Measurements from ENCODE around the gene RPLP1. TPM values are rescaled to one million over a fixed set of nuclear protein-coding genes. Genes with fewer than 3 reads are reported as not detected.

The RPLP1 gene
- total RNA-seq (2021; fragmentation: NEBNext Ultra II Directional; extraction: Animal tissue kit (Norgen Biotek cat#: 25700)) = 2,089 and 2,151 TPM in 2 replicates
- 3,704 and 4,387 TPM in 2 replicates for polyA plus RNA-seq (2011; rRNA removed)
- 2,748 TPM for polyA plus RNA-seq (2011; cell fraction: cytosol; rRNA removed)
- polyA plus RNA-seq (2011; cell fraction: nucleus; rRNA removed) = 1,651 TPM
- polyA plus RNA-seq (2012, experiment 1 of 2) = 1,981 to 3,990 TPM (median 2,946 TPM) in 4 replicates
- polyA plus RNA-seq (2012, experiment 2 of 2) = 11,458 TPM
- 3,955 TPM for polyA plus RNA-seq (2013, experiment 1 of 2)
- 3,734 TPM for polyA plus RNA-seq (2013, experiment 2 of 2)
- polyA minus RNA-seq (2011; rRNA and poly(A)+ RNA removed) = 238 and 353 TPM in 2 replicates
- polyA minus RNA-seq (2011; cell fraction: cytosol; rRNA and poly(A)+ RNA removed) = 4,450 TPM
- 579 TPM for polyA minus RNA-seq (2011; cell fraction: nucleus; rRNA and poly(A)+ RNA removed)
- long read RNA-seq, experiment 1, transcript RPLP1-201 (4 exons, 1,197 nt) = major isoform, 3,747 of 4,079 reads
- long read RNA-seq, experiment 1, transcript RPLP1-204 (3 exons, 940 nt) = minor isoform, 38 of 4,079 reads
- long read RNA-seq, experiment 1, transcript RPLP1-202 (3 exons, 445 nt) = minor isoform, 64 of 4,079 reads
- long read RNA-seq, experiment 1, partial matches to known transcripts = 53 of 4,079 reads
- long read RNA-seq, experiment 1, other reads (novel, unspliced or antisense) = 176 of 4,079 reads
- long read RNA-seq, experiment 2, transcript RPLP1-201 (4 exons, 1,197 nt) = major isoform, 308 of 314 reads
- long read RNA-seq, experiment 2, partial matches to known transcripts = 0 of 314 reads
- long read RNA-seq, experiment 2, other reads (novel, unspliced or antisense) = 5 of 314 reads

DNA sequence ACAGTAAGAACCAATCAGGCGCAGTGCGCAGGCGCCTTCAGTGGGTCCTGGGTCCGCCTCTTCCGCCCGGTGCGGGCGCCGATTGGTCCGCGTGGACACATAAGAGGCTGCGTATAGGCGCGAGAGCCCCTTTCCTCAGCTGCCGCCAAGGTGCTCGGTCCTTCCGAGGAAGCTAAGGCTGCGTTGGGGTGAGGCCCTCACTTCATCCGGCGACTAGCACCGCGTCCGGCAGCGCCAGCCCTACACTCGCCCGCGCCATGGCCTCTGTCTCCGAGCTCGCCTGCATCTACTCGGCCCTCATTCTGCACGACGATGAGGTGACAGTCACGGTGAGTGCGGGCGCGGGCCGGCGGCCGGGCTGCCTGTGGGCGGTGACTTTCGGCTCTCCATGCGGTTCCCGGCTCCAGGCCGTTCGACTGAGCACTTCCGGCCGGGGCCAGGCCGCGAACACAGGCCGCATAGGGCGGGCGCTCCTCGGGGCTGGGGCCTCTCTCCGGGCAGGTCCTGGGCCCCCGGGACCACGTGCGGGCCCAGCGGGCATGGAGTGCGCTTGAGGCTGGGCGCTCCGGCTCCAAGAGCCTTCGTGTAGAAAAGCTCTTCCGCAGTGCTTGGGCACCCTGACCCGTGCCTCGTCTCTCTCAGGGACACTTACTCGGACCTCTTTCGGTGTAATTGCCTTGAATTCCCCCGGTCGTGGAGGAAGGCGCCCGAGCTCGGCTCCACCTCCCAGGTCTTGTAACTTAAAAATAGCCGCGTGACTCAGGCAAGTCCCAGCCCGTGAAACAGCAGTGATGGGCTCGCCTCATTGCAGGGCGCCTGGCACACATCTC, at the start of gene RPLP1:
Gene RPLP1 (plus strand): TSS at position 127 of the 830 bp plus-strand sequence. CDS start 131 bp downstream, at position 258.
- H3K14ac ChIP-seq (ENCODE audit: insufficient read length) = no peak within 1 kb of the TSS
- H2AFZ ChIP-seq (ENCODE audit: low read length) = peak within 1 kb of the TSS; percentile 98
- H2BK15ac ChIP-seq (ENCODE audit: low read length) = no peak within 1 kb of the TSS
- H2BK120ac ChIP-seq (replicated peaks; ENCODE audit: low read depth, low read length) = no peak within 1 kb of the TSS
- H3K4ac ChIP-seq (replicated peaks; ENCODE audit: insufficient read length, low read depth, low read length) = peak within 1 kb of the TSS; percentile 10
- H3K4me3 ChIP-seq (ENCODE audit: extremely low read depth in 1 of 4, insufficient read depth in 2 of 4, low read depth in 3 of 4, low read length in 4 of 4) = peak within 1 kb of the TSS; percentile 68 to 98 (median 92)
- H3K9me3 ChIP-seq (ENCODE audit: insufficient read depth in 2 of 2, low read depth in 1 of 2, low read length in 1 of 2) = no peaks in the 10 kb centered on the region
- H3K18ac ChIP-seq (ENCODE audit: extremely low read depth, low read length) = peak within 1 kb of the TSS; percentile 95
- no peak within 1 kb of the TSS; the same call in 1 of the 2 replicates for H4K8ac ChIP-seq (ENCODE audit: extremely low read depth, insufficient read depth, low read length)
- peak within 1 kb of the TSS; percentile 96 to 100 for H3K4me2 ChIP-seq (ENCODE audit: insufficient read depth in 1 of 2, low read depth in 2 of 2, low read length in 2 of 2)
- H2BK20ac ChIP-seq (ENCODE audit: low read length) = no peak within 1 kb of the TSS
- 1% methylated on average over 69 of the region's 77 CpGs; no CpG with 5 or more reads in 1 of the 2 experiments for WGBS, 2 experiments (ENCODE audit: extremely low coverage in 1 of 2, insufficient coverage in 1 of 2, insufficient read length in 1 of 2, insufficient replicate concordance in 2 of 2, low coverage in 1 of 2, low lambda C conversion rate in 2 of 2, missing lambda C conversion rate in 1 of 2)
- H3K56ac ChIP-seq (replicated peaks; ENCODE audit: insufficient read length, low read depth, low read length) = peak within 1 kb of the TSS; percentile 47
- peaks cover 3% of the 10 kb centered on the region; the same call in 1 of the 2 replicates for H3K79me1 ChIP-seq (ENCODE audit: low read depth, low read length)
- H3K4me1 ChIP-seq (replicated peaks in 1 of 4; ENCODE audit: control insufficient read depth in 3 of 4, insufficient read depth in 4 of 4, low read length in 3 of 4) = peaks cover 0 to 7% (median 1%) of the 10 kb centered on the region in 4 experiments; a peak in 3 of 7 replicates
- H4K5ac ChIP-seq (ENCODE audit: insufficient read length, low read depth, low read length) = peak within 1 kb of the TSS; percentile 79
- H3K23ac ChIP-seq (ENCODE audit: insufficient read length) = no peak within 1 kb of the TSS
- peaks cover 14 to 32% of the 10 kb centered on the region in 2 experiments for H3K79me2 ChIP-seq (ENCODE audit: control insufficient read depth in 1 of 2, insufficient read depth in 2 of 2, low read length in 2 of 2)
- H3K27me3 ChIP-seq (replicated peaks in 1 of 4; ENCODE audit: control insufficient read depth in 3 of 4, extremely low read depth in 1 of 4, insufficient read depth in 3 of 4, low read length in 3 of 4) = no peaks in the 10 kb centered on the region
- H2BK5ac ChIP-seq (ENCODE audit: low read depth, low read length) = peak within 1 kb of the TSS; percentile 75
- no peak for FAIRE-seq
- peak; percentile 88 to 98 for DNase-seq (ENCODE audit: low read depth in 1 of 2, low spot score in 2 of 2)
- POLR2A ChIA-PET (ENCODE audit: partially characterized antibody) = interaction anchor here (0.5 to 9.7 kb wide), 53 partner anchors 10 to 1175 kb away, joined by 3 to 207 read pairs (median 4); partner anchors contain the start of genes FEM1B, KIF23 and TLE3
- H3K9ac ChIP-seq (replicated peaks in 1 of 4; ENCODE audit: extremely low read depth in 1 of 4, low read depth in 3 of 4, low read length in 3 of 4) = peak within 1 kb of the TSS; percentile 86 to 94 (median 86)
- peak within 1 kb of the TSS; percentile 53; the same call in 1 of the 2 replicates for H3K27ac ChIP-seq (ENCODE audit: low read depth, low read length)
- CTCF ChIA-PET (ENCODE audit: partially characterized antibody) = interaction anchor here (1.5 to 3.0 kb wide), 3 partner anchors 10 to 14 kb away, joined by 4 to 14 read pairs (median 10); no protein-coding TSS in a partner anchor
- no peak within 1 kb of the TSS for H2BK12ac ChIP-seq (ENCODE audit: low read depth, low read length)
- H3K36me3 ChIP-seq (ENCODE audit: control insufficient read depth in 2 of 4, insufficient read depth in 4 of 4, low read length in 3 of 4) = peaks cover 13 to 51% (median 33%) of the 10 kb centered on the region in 4 experiments
- H2AK5ac ChIP-seq (ENCODE audit: low read depth, low read length) = no peak within 1 kb of the TSS
- H4K20me1 ChIP-seq (replicated peaks in 1 of 2; ENCODE audit: control insufficient read depth in 1 of 2, insufficient read depth in 2 of 2, low read length in 2 of 2) = peaks cover 23 to 26% of the 10 kb centered on the region in 2 experiments
- peaks cover 7% of the 10 kb centered on the region; the same call in 1 of the 2 replicates for H3K23me2 ChIP-seq (ENCODE audit: low read depth, low read length)
- H4K91ac ChIP-seq (replicated peaks; ENCODE audit: insufficient read length, low read length) = peak within 1 kb of the TSS; percentile 51
- TF ChIP-seq POLR2A (IDR thresholded peaks at IDR 0.05; ENCODE audit: control extremely low read depth in 1 of 2, low read depth in 2 of 2, low read length in 2 of 2) (peak; percentile 100), GTF2F1 (IDR thresholded peaks at IDR 0.05; ENCODE audit: borderline replicate concordance, low read depth, low read length) (peak; percentile 99), FOSL1 (IDR thresholded peaks at IDR 0.05; ENCODE audit: insufficient read depth, low read depth, low read length) (no peak), SP1 (IDR thresholded peaks at IDR 0.05; ENCODE audit: low read depth, low read length) (peak; percentile 85; the same call in 1 of the 2 replicates), SIX5 (IDR thresholded peaks at IDR 0.05; ENCODE audit: low read depth, low read length) (peak; percentile 46; the same call in 1 of the 2 replicates), TAF7 (optimal IDR thresholded peaks at IDR 0.05; ENCODE audit: borderline replicate concordance, low read depth, low read length) (peak; percentile 98), YY1 (IDR thresholded peaks at IDR 0.05; ENCODE audit: low read depth, low read length) (no peak)

Data from H1 (cell line).